Tongue (tissue), 2 donors: ENCODE measurements around the gene VTA1. TPM values are rescaled to one million over a fixed set of nuclear protein-coding genes. Genes with fewer than 3 reads are reported as not detected.
"Not testable (repeated sequence)": the region's sequence is repeated elsewhere in the genome, so short reads cannot be mapped to it uniquely, and the experiment has no call there.

ENCODE experiments used
- DNase-seq: peaks from one replicate; pipeline ENCODE4 v3.0.0-alpha.2; 2015
- total RNA-seq: library from RNA; depleted of rRNA; stranded (reverse); fragments of >200 nt; gene quantifications from one replicate; pipeline ENCODE4 v1.2.3, GENCODE V29; 2014

Gene VTA1, protein sequence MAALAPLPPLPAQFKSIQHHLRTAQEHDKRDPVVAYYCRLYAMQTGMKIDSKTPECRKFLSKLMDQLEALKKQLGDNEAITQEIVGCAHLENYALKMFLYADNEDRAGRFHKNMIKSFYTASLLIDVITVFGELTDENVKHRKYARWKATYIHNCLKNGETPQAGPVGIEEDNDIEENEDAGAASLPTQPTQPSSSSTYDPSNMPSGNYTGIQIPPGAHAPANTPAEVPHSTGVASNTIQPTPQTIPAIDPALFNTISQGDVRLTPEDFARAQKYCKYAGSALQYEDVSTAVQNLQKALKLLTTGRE
- 64.7 TPM for total RNA-seq

DNA sequence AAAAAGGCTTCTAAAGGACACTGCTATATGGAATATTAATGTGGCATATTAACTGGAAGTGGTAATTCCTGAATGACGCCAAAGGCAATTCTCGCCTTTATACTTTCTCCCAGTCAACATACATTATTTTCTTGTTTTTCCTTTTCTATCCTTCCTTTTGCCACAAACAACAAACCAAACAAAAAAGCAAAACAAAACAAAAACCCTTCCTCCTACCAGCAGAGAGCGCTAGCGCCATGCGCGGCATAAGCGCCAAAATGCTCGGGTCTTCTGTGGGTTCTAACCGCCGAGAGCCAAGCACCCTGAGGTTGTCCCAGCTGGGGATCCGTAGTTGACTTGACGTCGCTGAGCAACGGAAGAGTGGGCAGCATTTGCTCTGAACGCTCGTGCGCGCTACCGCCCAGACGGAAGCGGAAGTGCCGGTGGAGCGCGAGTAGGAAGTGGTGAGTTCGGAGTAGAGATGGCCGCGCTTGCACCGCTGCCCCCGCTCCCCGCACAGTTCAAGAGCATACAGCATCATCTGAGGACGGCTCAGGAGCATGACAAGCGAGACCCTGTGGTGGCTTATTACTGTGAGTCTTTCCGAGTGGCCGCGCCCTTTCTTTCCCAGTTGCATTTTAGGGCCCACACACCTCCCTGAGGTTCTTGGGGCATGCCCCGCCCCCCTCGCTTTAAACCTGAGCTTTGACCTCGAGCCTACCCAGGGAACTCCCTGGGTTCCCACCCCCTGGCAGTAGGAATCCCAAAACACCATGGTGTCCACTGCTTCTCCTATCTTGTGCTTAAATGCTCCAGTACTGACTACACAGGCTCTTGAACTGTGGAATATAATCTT lies at the start of gene VTA1, which contains the start of gene NMBR:
VTA1 (plus strand) TSS at position 436 of the 835 bp plus-strand sequence; CDS start at position 461, 25 bp downstream.
NMBR (minus strand) TSS at position 295 of the 835 bp plus-strand sequence. CDS start 58,464 bp downstream, outside the sequence.
- DNase-seq, result peak; percentile 100

DNA sequence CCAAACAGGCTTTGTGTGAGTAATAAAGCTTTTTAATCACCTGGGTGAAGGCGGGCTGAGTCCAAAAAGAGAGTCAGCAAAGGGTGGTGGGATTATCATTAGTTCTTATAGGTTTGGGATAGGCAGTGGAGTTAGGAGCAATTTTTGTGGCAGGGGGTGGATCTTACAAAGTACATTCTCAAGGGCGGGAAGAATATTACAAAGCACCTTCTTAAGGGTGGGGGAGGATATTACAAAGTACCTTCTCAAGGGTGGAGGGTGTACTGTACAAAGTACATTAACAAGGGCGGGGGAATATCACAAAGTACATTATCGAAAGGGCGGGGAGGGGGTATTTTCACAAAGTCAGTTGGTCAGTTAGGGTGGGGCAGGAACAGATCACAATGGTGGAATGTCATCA lies 42.2 kb upstream of the VTA1 start:
- DNase-seq, result not testable (repeated sequence)

DNA sequence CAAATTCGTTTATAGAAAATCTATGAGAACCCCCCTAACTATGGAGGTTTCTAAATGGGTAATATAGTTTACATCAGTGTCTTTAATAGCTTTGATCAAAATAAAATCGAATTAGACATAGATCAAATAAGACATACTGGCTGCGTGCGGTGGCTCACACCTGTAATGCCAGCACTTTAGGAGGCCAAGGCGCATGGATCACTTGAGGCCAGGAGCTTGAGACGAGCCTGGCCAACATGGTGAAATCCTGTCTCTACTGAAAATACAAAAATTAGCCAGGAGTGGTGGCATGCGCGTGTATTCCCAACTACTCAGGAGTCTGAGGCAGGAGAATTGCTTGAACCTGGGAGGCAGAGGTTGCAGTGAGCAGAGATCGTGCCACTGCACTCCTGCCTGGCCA lies 36.2 kb upstream of the VTA1 start:
- not testable (repeated sequence) for DNase-seq

DNA sequence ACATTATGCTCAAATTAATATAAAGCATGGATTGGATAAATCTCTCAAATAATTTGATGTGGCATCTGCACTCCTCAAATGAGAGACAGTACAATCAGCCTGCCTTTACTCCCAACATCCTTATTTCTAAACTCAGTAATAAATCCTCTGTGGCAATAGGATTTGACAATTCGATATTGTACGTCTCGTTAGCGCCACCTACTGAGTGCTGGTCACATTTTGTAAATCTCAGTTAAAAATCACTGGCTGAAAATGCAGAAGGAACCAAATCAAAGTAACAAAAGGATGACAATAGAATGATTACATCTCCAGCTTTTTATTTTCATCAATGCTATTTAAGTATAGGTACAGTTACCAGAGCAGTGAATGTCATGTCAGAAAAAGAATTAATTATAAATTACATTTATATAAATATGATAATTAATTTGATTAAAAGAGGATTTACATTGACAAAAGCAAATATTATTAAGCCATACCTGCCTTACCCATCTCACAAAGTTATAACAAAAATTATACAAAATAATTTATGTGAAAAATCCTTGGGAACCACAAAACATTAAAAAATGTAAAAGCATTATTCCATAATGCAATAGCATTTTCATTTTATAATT lies 34.5 kb upstream of the VTA1 start:
- peak; percentile 86 for DNase-seq

DNA sequence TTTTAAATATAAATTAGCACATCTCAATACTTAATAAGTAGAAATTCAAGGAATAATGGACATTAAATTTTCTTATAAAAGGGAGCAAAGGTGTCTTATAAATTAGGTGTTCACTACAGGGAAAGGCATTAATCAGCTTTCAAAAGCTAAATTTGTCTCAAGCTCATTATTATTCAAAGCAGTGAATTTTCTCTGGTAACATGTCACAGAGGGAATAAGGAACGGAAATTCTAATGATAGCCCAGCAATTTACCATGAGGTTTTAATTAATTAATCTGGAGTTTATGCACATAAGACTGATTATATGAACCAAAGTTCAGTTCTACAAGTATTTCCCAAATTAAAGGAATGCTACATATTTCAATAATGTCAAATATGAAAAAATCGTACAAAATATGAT lies 29.7 kb upstream of the VTA1 start:
- DNase-seq, result no peak

DNA sequence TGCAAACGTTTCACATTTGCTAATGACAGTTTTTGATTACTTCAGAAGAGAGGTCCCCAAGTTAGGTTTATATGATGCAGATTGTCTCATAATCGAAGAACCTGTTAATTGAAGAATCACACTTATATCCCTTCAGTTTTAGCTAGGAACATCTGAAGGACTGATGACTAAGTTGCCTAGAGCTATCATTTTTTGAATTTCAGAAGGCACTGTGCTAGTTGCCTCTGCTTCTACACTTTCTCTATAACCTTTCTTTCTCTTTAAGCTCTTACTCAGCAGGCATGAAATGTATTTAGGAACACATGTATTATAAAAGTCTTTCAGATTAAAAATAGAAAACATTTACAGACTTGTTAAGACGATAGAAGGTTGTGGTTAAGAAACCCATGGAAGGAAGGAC lies 28.7 kb upstream of the VTA1 start:
- no peak for DNase-seq

DNA sequence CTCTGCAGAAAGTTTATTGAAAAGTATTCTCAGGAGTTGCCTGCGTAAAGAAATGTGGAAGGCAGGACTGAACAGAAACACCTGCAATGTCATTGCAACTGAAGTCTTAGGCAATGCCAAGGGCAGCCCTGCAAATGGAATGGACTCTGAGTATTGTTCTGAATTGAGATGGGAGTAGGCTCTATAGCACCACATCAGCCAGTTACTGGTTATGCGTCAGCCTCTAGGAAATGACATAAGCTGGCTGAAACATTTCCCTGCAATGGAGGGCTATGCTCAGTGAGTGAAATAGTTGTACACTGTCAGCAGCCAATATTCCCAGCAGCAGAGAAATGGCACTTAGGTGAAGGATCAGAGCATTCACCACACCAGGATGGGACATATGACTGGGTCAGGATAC lies 28.1 kb upstream of the VTA1 start:
- DNase-seq, result no peak

DNA sequence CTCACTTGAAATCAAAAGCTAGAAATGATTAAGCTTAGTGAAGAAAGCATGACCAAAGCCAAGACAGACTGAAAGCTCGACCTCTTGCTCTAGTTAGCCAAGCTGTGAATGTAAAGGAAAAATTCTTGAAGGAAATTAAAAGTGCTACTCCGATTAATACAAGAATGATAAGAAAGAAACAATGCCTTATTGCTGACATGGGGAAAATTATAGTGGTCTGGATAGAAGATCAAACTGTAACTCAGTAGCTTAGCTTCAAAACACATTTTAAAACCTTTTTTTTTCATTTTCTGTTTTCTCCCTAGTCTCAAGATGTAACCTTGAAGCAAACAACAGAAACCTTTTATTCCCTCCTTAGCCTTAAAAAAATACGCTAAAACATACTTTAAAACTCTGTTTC lies 25.7 kb upstream of the VTA1 start:
- DNase-seq, result no peak

DNA sequence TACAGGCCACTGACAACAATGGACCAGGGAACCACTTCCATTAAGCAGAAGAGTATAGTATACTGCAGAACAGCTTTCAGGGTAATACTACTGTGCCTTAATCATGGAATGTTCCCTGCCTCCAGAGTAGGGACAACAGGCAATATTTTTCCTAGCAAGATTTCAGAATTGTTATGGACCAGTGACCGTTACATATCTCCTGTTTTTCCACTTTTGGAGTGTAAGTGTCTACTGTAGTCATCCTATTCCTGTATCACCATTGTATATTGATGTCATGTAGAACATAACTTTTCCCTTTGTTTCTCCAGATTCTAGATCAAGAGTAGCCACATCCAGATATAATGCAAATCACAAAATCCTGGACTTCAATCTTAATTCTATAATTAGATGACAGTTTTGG lies 16.2 kb upstream of the VTA1 start:
- no peak for DNase-seq

DNA sequence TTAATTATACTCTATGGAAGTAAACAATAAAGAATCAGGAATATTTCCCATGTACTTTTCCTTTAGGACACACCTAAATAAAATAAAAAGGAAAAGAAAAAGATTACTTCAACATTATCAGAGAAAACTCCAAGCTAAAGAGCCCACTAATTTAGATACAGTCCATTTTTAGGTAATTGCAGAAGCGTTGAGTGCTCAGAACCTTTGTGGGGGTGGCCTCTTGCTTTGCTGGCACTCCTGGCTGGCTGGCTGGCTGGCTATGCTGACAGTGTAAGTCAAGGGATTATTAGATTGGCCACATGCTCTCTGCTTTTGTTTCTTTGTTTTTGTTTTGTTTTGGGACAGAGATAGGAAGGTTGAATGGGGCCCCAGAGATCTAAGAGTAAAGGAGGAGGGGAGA lies 14.4 kb upstream of the VTA1 start, which contains the start of gene GJE1:
GJE1 (plus strand) TSS at position 301 of the 400 bp plus-strand sequence. CDS start 234 bp downstream, outside the sequence.
- no peak for DNase-seq

DNA sequence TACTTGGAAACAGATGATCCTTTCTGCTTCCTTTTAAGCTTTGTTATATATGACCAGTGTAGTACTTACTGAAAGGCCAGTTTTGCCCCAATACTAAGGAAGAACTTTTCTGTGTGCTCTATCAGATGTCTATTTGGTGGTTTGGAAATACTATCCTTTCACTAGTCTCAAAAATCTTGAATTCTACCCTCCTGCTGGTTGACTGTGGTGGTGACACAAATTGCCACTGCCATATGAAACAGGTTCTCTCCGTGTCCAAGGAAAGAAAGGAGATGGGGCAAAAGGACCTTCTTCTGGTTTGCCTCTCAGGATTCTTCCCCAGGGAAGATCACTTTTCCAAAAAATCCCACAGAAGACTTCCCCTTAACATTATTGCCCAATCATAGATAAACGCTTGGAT lies 8.2 kb upstream of the VTA1 start:
- no peak for DNase-seq

DNA sequence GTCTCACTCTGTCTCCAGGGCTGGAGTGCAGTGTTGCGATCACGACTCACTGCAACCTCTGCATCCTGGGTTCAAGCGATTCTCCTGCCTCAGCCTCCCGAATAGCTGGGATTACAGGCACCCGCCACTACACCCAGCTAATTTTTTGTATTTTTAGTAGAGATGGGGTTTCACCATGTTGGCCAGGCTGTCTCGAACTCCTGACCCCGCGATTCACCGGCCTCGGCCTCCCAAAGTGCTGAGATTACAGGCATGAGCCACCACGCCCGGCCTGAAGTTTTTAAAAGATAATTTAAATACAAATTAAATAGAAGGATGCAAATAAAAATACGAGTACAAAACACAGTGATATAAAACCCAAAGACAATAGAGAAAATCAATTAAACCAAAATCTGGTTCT lies 5.5 kb upstream of the VTA1 start:
- not testable (repeated sequence) for DNase-seq

DNA sequence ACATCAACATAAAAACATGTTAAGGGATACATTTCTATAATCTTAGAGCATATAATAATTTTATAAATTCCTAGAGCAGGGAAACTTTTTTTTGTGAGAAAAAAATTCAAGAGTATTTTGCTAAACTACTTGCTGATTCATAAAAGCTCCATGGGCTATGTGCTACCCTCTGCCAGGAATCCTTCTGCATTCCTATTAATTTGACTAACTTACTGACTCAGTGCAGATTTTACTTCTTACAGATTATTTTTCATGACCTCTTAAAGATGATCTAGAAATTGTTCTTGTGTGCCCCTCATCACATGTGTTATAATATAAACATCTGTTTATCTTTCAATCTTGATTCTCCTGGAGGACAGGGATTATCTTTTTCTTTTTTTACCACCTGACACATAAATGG lies 5.7 kb downstream of the VTA1 start:
- DNase-seq, result no peak

DNA sequence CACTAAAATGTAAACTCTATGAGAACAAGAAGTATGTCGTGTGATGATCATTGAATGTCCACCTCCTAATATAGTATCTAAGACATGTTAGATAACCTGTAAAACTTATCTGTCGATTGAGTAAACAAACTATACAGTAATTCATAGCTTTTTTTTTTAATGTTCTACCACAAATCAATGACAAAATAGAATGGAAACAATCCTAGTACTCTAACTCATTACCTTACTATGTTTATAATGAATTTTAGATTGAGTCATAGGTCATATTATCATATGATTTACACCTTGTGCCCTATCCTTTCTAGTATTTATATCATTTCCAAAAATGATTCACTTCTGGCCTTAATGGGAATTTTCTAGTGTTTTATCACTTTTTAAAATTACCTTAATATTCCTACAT lies 6.1 kb downstream of the VTA1 start:
- DNase-seq, result no peak

DNA sequence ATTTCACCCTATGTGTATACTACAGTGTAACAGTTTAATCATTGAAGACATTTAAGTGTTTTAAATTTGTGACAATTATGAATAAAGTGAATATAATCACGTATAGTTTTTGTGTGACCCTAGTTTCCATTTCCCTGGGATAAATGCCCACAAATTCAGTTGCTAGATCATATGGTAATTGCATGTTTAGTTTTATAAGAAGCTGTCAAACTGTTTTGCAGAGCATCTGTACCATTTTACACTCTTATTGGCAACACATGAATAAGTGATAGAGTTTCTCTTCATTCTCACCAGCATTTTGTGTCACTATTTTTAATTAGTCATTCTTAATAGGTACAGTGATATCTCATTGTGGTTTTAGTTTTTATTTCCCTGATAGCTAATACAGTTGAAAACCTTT lies 7.3 kb downstream of the VTA1 start:
- DNase-seq, result no peak

DNA sequence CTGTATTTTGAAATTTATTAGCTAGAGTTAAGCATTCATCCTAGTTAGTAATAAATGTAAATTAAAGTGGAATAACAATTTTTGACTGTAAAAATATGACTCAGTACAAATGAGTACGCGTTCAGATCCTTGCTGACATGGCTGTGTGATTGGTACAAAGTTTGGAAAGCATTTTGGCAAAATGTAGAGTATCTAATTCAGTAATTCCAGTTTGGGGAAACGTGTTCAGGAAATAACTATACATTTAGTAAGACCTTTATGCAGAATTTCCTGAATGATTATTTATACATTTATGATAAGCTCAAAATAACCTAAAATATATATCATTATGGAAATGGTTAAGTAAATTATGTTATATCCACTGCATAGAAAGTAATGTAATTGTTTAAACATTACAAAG lies 8.0 kb downstream of the VTA1 start:
- no peak for DNase-seq

DNA sequence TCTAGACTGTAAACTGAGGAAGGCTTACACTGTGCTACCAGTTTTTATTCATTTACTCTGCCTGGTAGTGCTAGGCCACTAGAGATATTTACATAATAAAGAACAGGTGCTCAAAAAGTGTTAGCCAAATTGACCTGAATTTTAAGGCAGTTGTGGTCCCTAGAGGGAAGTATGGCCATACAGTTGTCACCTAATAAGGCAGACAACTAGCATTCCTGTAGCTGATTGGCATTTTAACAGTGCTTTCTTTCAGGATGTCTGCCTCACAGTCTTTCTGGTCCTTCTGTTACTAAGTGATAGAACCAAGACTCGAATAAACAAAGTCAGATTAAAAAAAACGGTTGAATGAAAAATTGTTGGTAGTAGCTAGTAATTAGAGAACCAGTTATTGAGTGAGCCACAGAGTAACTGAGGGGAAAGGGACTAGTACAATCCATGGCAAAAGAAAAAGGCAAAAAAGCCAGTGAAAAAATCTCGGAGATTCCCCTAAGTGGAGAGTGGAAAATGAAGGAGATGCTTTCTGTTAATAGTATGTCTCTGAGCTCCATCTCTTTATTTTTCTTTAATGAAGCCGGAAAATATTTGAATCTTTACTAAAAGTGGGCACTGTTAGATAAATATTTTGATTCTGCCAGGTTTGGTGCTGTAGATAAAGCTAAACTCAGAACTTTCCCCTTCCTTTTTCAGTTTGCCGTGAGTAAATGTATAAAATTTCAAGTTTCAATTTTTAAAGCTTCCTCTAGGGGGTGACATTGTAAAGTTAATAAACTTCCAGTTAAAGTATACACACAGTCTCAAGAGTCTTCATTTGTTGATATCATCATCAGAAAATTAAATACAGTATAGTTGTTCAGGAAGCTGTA lies 9.1 kb downstream of the VTA1 start:
- peak; percentile 46 for DNase-seq

DNA sequence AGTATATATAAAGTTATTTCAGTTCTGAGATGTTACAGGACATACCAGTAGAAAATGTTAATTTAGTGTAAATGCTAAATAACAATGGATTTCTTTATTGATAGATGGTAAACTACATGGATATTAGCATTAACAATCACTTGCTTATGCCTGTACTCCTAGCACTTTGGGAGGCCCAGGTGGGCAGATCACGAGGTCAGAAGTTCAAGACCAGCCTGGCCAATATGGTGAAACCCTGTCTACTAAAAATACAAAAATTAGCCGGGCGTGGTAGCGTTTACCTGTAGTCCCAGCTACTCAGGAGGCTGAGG lies 9.7 kb downstream of the VTA1 start:
- DNase-seq, result not testable (repeated sequence)

DNA sequence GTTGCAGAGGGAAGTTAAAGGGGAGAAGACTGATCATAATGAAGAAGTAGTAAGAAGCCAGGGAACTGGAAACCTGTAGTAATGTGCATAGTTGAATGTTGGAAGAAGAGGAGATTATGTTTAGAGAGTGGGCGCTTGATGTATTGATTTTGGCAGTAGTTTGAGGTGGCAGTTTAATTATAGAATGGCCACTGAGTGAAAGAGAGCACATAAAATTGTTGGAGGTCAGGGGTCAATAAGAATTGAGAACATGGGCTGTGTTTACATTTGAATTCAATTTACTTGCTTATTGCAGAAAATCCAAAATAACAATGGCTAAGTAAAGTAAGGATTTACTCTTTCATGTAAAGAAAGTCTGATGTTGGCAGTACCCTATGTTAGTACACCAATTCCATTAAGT lies 15.7 kb downstream of the VTA1 start:
- DNase-seq, result no peak

DNA sequence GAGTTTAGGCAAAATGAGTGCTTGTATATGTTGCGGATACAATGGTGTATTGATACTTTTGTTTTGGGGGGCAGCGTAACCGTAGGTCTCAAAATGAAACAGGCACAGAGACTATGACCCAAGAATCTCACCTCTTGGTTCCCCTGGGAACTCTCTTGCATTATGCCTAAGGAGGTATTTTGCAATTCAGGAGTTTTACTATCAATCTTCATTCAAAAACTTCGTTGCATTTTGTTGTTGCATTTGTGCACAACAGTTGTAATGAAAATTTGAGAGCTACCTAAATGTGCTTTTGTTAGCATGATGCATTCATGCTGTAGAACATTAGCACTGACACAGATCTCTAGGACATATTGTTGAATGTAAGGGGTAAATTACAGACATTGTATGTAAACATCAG lies 18.2 kb downstream of the VTA1 start:
- DNase-seq, result no peak

DNA sequence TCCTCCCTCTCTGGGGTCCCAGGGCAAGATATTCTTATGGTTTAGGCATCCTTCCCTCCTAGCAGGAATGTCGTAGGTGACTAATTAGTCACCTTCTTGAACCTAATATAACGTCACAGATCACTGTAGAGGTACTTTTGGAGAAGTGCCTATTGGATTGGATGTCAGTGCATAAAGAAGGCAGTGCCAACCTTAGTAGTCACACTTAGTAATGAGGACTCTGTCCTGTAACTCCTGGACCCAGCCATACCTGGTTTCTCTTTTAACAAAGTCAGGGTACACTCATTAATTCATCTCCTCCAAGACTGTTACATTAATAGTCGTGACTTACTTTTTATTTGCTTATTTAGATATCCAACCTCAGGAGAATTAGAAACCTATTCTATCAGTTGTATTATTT lies 20.0 kb downstream of the VTA1 start:
- DNase-seq, result no peak

DNA sequence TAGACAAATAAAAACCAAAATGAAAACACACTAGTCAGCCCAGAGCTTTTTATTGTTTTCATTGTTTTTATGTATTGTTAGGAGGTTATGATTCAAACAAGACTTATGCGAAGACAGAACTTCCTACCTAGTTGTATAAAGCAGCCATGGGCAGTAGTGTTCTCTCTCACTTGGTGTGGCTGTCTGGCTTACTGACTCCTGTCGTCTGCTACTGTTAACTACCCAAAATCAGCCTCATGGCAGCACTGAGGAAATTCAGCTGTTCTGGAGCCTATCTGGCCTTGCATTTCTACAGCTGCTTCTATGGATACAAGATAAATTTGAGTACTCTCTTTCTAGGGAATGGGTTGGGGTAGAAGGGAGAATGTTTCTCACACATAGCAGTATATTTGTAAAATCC lies 20.4 kb downstream of the VTA1 start:
- DNase-seq, result no peak
